ENCODE measurements around the gene FGD2.

DNA sequence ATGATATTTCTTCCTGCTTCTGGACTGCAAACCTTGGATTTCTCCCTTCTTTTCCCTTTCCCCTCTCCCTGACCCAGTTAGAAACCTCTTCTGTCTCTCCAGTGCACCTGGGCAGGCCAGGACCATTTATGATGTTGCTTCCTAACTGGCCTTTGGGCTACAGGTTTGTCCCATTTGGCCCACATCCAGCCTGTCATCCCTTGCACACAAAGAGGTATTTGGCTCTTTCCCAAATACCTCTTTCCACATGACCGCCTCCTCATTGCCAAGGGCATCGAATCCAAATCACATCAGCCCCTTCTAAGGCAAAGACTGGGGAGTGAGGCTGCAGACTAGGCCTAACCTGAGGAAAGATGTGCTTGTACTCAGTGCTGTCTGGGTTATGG is 13.6 kb downstream of the FGD2 start:
- TF ChIP-seq, protein P1, sequence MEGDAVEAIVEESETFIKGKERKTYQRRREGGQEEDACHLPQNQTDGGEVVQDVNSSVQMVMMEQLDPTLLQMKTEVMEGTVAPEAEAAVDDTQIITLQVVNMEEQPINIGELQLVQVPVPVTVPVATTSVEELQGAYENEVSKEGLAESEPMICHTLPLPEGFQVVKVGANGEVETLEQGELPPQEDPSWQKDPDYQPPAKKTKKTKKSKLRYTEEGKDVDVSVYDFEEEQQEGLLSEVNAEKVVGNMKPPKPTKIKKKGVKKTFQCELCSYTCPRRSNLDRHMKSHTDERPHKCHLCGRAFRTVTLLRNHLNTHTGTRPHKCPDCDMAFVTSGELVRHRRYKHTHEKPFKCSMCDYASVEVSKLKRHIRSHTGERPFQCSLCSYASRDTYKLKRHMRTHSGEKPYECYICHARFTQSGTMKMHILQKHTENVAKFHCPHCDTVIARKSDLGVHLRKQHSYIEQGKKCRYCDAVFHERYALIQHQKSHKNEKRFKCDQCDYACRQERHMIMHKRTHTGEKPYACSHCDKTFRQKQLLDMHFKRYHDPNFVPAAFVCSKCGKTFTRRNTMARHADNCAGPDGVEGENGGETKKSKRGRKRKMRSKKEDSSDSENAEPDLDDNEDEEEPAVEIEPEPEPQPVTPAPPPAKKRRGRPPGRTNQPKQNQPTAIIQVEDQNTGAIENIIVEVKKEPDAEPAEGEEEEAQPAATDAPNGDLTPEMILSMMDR (IDR thresholded peaks at IDR 0.05) = no peak
- TF ChIP-seq POLR2A (IDR thresholded peaks at IDR 0.05) = no peak
